HG03469 (cell line): ENCODE measurements around the gene PIGR.

Experiments used
- ATAC-seq: cut with Tn5 transposase; IDR thresholded peaks from one replicate; pipeline ENCODE4 v1.9.1; 2021; ENCODE audit warnings: mild to moderate bottlenecking, moderate library complexity, moderate number of reproducible peaks; ENCODE audit not compliant: unreplicated experiment

Gene PIGR

DNA sequence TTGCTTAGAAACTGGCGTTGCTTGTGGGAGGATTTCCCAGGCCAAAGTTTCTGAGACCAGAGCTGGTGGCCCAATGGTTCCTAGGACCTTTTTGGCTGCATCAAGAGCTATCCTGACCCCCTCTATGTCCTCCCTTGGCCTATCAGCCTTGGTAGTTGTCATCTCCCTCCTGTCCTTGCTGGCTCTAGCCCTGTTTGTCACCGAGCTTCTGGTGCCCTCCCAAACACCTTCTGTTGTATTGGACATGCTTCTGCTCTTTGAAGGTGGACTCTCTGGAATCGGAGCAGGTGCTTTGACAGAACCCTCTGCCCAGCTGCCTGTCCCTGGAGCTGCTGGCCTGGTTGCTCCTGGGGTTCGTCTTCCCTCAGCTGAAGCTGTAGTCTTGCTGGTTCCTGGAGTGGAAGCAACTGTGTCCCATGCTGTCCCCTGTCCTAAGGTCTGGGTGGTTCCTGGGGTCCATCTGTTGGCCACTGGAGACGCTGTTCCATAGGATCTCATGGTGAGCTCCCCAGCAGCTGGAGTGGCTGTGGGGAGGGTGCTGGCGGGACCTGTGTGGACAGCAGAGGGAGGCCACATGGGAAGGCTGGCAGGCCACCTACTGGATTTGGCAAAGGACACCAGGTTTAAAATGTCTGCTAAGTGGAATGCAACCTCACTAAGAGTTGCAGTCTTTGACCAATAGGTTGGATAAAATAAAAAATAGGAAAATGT lies 14.6 kb upstream of the PIGR start:
- no peak for ATAC-seq

GRCh38 chr1:206958144-206958543 lies 11.9 kb upstream of the PIGR start:
- ATAC-seq, result no peak

DNA sequence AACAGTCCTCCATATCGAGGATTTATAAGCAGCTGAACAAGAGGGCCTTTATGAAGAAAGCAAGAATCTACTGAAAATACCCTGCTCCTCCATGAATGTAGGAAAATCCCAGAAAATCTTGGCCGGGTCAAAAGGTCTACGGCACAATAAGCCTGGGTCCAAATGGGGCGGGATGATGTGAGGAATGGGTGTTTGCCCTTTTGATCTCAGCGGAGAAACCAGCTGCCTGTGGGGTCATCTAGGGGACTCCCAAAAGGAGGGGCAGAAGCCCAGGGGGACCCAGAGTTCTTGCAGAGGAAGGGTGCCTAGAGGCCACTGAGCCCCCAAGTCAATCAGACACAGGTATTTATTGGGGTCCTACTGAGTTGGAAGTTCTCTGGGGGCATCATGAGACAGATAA lies 11.4 kb upstream of the PIGR start:
- ATAC-seq, result no peak

- ATAC-seq, result no peak
Observed at GRCh38 chr1:206955476-206956451, 9.5 kb upstream of the PIGR start.

GRCh38 chr1:206954459-206955342 lies 8.4 kb upstream of the PIGR start:
- no peak for ATAC-seq

DNA sequence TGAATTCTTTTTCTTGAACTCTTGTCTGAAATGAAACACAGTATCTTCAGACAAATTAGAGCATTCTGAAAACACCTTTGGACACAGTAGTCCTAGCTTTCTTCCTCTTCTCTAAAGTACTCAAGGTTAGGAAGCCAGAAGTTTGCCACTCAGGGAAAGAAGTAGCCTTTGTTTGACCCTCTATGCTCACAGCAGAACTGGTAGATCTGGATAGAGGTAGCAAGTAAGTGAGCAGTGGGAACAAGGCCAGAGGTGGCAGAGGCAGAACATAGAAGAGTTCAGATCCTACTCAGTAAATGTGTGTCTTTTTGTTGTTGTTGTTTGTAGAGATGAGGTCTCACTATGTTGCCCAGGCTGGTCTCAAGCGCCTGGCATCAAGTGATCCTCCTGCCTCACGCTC lies 7.4 kb upstream of the PIGR start:
- ATAC-seq, result no peak

DNA sequence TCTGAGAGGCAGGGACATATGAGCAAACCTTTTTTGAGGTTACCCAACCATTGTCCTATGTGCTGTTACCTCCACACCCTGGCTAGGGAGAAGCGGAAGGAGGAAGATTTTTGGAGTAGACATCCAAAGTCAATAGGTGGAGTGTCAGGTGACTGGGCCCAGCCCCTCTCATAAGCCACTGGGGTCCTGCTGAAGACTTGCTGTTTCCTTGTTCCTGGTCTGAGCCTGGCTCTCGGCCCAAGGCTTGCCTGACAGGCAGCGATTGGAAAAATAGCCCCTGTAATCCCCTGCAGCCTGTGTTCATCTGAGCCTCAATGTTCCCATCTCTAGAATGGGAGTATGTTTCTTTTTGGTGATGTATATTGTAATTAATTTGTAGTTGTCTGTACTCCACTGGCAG lies 6.9 kb upstream of the PIGR start:
- ATAC-seq, result no peak

DNA sequence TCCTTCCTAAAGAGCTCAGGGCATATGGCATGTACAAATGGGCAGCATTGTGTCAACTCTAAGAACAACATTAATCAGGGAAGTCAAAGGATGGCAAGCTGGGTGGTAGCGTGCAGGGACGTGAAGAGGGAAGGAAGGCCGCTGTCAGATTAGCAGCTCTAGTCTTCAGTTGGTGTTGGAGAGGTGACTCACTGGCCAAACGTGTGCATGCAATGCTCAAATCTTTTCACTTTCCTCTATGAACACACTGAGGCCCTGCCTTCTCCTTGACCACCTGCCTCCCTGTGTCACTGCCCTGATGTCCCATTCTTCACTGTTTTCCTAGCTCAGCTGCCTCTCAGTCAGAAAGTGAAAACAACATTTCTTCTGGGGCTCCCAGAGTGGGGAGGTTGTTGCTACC lies 5.9 kb upstream of the PIGR start:
- no peak for ATAC-seq

- no peak for ATAC-seq
Observed at GRCh38 chr1:206951318-206952100, 5.2 kb upstream of the PIGR start.

DNA sequence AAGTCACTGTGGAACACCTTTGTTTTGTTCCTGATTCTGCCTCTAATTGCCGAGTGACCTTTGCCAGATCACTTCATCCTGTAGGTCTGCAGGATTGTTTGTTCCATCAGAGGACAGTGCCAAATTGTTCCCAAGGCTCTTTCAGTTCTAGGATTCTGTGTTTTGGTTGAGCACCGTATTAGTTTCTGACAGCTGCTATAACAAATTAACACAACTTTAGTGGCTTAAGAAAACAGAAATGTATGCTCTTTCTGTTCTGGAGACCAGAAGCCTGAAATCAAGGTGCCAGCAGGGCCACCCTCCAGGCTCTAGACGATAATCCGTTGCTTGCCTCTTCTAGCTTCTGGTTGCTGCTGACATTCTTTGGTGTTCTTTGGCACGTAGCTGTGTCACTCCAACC lies 3.4 kb upstream of the PIGR start:
- no peak for ATAC-seq

GRCh38 chr1:206949208-206949607 lies 2.9 kb upstream of the PIGR start:
- no peak for ATAC-seq

GRCh38 chr1:206947255-206947654 lies 989 bp upstream of the PIGR start:
- ATAC-seq, result no peak

DNA sequence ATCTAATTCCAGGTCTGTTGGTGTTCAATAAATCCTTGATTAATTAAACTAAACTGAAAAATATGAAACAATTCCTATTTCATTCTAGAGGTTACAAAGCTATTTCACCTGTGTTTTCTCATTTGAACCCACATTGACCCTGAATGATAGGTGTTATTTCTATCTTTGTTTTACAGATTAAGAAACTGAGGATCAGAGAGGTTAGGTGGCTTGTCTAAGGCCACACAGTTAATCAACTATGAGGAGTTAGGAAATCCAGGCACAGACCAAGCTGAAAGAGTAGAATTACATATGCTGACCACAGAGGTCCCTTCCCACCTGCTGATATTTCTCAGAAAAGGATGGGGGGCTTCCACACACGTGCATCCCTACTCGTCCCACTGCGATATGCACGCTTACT lies 487 bp downstream of the PIGR start:
- ATAC-seq, result no peak

GRCh38 chr1:206944703-206945102 lies 1.6 kb downstream of the PIGR start:
- ATAC-seq, result no peak

- no peak for ATAC-seq
Observed at GRCh38 chr1:206941766-206942418, 4.4 kb downstream of the PIGR start.

- ATAC-seq, result no peak
Observed at GRCh38 chr1:206940588-206940936, 5.7 kb downstream of the PIGR start.

DNA sequence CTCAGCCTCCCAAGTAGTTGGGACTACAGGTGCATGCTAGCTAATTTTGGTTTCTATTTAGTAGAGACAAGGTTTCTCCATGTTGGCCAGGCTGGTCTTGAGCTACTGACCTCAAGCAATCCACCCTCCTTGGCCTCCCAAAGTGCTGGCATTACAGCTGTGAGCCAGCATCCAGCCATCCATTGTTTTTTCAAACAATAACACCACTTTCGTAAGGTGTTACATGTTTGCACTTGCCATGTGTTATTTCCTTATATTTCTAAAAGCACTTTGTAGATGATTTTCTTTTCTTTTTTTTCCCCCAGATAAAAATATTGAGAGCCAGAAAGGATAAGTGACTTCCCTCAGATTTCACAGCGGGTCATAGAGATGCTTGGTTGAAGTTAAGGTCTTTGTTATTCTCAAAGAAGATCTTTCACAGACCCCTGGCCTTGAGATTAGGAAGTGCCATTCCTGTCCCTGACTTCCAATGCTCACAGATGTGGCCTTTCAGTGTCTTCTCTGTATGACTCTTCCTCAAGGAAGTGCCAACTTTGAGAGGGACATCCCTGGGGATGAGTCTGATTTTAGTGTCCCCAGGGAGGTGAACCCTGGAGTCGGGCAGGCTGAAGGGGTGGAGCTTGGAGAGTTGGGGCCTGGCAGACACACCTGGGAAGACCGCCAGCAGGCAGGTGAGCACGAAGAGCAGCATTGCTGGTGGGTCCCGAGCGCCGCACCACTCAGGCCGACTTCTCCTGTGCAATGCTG lies 6.3 kb downstream of the PIGR start:
- no peak for ATAC-seq

DNA sequence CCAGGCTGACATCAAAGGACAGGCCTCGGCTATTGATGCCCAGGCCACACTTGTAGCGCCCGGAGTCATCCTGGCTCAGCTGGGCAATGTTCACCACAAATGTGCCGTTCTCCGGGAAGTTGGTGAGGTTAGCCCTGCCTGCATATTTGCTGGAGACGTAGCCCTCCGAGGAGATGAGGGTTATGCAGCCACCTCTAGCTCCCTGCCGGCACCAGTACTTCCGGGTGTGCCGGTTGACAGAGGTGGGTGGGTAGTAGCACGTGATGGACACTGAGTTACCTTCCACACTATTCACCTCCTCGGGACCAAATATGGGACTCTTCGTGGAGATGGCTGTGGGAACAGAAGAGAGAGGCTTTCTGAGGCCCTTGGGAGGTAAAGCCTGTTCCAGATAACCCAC lies 7.1 kb downstream of the PIGR start:
- no peak for ATAC-seq

GRCh38 chr1:206937425-206937824 lies 8.8 kb downstream of the PIGR start:
- no peak for ATAC-seq
